Fibroblast of gingiva (primary cell): ENCODE data around the gene ZC3H12D.
"Not testable (repeated sequence)": the region's sequence is repeated elsewhere in the genome, so short reads cannot be mapped to it uniquely, and the experiment has no call there.

Source experiments
- DNase-seq: peaks from one replicate; pipeline ENCODE4 v3.0.0-alpha.2; 2011; ENCODE audit warnings: low read depth

The ZC3H12D gene

GRCh38 chr6:149458806-149459205 is 26.0 kb downstream of the ZC3H12D start:
- DNase-seq, result no peak

GRCh38 chr6:149458196-149458595 is 26.6 kb downstream of the ZC3H12D start:
- no peak for DNase-seq

GRCh38 chr6:149457316-149457884 is 27.4 kb downstream of the ZC3H12D start:
- no peak for DNase-seq

DNA sequence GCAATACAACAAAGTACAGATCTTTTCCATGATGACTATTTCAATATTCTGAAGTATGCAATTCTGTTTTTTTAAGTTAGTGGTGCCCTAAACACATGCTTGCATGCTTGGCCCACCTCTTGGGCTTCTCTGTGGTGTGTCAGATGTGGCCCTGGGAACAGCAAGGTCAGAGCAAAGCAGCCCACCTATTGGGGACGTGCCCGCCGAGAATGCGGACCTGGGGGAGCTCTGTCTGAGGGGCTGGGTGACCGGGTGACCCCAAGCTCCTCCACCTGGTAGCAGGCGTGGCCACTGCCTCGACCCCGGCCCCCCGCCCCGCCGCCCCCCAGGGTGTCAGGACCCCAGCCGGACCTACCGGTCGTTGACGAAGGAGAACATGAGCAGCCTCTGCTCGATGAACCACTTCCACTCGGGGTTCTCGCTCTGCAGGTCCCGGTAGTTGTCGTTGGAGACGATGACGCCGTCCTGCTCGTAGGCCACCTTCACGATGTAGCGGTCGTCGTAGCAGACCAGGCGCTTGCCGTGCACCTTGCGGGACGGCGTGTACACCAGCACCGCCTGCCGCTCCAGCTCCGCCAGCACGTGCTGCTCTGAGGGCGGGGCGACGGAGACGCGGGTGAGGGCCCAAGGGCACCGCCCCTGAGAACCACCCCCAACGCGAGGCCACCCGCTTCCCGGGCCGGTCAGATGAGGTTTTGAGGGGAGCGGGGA is 28.3 kb downstream of the ZC3H12D start:
- no peak for DNase-seq

DNA sequence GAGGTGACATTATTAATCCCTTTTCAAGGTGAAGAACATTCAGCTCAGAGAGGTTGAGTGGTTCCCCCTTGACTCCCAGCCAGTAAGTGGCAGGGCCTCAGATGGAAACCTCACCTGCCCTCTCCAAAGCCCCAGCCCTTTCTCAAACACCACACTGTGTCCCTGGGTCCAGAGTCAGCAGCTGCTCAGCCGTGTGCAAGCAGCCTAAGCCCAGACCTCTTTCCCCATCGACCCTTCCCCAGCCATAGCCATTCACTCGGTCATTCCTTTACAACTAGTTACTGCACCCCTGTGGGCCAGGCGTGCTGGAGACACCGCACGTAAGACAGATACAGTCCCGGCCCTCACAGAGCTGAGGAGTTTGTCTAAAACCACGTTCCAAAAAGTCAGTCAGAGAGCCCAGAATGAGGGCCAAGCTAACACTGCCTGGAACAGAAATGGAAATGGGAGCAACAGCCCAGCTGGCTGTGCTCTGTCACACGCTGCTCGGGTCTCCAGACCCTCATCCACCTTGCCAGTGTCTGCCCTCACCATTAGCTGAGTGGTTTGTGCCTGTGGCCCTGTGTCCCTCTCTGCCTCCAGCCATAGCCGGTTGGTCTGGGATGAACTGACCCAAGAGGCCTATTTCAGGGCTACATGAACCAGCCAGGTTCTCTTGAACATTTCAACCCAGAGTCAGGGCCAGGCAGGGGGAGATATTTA is 29.6 kb downstream of the ZC3H12D start:
- DNase-seq, result no peak

GRCh38 chr6:149454346-149454848 is 30.4 kb downstream of the ZC3H12D start:
- peak; percentile 100 for DNase-seq

GRCh38 chr6:149453597-149454345 is 31.0 kb downstream of the ZC3H12D start:
- DNase-seq, result no peak

- no peak for DNase-seq
These were observed 32.5 kb downstream of the ZC3H12D start for GRCh38 chr6:149452037-149452939.

DNA sequence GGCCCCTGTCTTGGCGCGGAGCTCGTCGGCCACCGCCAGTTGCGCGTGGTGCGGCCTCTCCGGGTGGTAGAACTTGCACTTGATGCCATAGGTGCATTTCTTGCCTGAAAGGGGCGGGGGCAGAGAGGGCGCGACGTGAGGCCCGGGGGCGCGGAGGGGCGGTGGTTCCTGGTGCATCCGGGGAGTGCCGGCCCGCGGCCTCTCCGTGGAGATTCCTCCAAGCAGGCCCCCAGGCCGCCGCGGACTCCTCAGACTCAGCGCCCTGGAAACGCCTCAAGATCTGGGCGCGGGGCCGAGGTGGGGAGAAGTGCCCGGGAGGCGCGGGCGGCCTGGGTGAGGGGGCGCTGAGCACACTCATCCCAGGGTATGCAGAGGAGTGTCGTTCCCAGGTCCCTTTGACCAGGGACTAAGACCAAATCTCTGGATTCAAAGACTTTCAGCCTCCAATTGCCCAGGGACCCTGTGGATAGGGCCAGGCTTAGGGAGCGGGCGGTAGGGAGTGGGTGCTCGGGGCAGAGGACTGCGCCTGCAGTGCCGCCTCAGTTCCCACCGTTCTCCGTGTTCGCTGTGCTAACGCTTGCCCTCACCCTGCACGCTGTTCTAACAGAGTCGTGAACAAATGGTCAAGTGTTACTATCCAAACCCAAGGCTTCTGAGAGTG is 33.3 kb downstream of the ZC3H12D start:
- DNase-seq, result no peak

- no peak for DNase-seq
These were observed 34.0 kb downstream of the ZC3H12D start for GRCh38 chr6:149450679-149451375.

GRCh38 chr6:149449831-149450678 is 34.8 kb downstream of the ZC3H12D start:
- no peak for DNase-seq

DNA sequence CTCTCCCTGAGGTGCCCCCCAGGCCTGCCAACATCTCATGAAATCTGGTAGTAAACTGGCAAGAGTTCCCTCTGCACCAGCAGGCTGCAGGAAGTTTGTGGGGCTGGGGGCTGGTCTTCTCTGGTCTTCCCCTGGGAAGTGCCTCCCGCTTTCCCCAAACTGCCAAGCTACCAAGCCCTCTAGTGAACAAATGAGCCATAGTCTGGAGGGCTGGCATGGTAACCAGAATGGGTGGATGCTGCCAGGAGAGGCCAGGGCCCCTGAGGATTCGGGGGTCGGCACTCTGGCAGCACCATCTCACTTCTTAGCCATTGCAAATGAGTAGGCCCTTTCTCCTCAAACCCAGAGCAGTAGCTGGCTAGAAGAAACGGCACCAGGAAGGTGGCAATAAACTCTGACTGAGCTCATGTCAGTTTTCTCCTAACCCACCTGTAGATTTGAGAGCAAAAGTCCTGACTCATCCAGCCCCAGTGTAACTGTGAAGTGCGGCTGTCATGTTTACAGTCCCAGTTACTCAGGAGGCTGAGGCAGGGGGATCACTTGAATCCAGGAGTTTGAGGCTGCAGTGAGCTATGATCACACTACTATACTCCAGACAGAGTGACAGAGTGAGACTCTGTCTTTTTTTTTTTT is 35.9 kb downstream of the ZC3H12D start:
- DNase-seq, result no peak

DNA sequence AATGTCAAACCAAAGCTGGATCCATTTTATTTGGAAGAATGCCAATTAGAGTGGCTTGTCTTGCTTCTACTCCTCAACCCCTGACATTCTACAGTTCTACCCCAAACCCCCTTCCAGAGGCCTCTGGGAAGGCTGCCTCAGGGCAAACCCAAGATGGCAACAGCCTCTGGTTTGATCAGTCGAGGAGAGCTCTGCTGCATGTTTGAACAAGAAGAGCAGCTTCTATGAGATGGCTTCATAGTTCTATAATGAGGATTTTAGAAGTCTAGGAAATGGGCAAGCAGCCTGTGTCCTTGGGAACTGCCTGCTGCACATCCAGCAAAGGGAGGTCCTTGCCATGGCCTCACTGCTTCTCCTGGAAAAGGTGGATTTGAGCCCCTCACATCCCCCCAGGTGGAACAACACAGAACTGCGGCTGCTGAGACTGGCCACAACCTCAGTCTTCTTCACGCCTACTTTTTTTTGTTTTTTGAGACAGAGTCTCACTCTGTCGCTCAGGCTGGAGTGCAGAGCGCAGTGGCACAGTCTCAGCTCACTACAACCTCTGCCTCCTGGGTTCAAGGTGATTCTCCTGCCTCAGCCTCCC is 37.9 kb downstream of the ZC3H12D start:
- DNase-seq, result no peak

DNA sequence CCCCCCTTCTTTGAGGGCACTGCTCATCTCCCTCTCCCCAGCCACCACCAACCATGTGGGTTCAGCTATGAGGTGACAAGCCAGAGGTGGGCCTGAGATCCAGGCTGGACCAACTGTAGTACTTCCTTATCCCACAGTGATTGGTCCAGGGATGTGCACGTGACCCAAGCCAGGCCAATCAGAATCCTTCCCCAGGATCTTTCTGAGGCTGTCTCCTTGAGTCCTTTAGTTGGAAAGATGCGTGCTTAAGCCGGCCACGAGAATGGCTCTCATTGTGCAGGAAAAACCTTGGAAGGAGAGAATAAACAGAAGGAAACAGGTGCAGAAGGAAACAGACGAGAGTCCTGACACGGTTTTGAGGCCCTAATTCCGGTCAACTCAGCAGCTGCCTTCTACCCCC is 39.2 kb downstream of the ZC3H12D start:
- DNase-seq, result no peak

GRCh38 chr6:149445095-149445466 is 39.7 kb downstream of the ZC3H12D start:
- no peak for DNase-seq

GRCh38 chr6:149444360-149445094 is 40.3 kb downstream of the ZC3H12D start:
- not testable (repeated sequence) for DNase-seq

DNA sequence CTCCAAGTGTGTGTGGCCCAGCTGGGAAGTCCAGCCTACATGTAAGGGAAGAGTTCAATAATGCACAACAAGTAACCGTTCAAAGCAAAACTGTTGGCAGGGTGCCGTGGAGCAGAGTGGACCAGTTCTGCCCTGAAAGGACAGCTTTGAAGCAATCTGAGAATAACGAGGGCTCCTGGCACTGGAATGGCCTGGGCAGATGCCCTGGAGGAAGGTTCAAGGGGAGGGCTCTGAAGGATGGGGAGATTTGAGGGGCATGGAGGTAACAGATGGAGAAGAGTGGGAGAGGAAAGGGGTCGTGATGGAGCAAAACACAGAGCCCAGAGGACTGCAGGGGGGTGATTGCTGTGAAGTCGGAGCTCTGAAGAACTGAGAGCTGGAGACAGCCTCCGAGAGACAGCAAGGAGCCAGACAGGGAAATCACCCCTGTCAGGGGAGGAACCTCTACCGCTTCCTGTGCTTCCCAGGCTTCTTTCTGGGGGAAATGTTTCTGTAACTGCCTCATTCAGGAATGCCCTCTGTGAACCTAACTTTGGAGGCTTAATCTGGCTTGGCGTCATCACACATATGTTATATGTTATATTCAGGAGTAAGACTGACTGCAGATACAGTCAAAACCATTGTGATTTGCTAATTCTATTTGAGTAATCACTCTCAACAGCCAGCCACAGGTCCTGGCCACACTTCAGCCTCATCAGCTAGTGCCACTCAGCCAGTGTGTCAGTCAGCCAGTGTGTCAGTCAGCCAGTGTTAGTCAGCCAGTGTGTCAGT is 41.2 kb downstream of the ZC3H12D start:
- no peak for DNase-seq
